Measurements from ENCODE around the gene MCUB.

Gene MCUB

GRCh38 chr4:109648997-109649575 is 89.0 kb downstream of the MCUB start:
- no peaks in the 10 kb centered on the region for H3K27me3 ChIP-seq (ENCODE audit: insufficient read depth, insufficient read length)
- no peaks in the 10 kb centered on the region for H3K9me3 ChIP-seq (ENCODE audit: insufficient read depth, low read length)
- H3K4me3 ChIP-seq (ENCODE audit: insufficient read length, low read depth): no peak overlapping the region
- TF ChIP-seq ZNF274 (IDR thresholded peaks at IDR 0.05; ENCODE audit: low read depth, low read length) (no peak), YY1 (IDR thresholded peaks at IDR 0.05; ENCODE audit: insufficient read depth, insufficient read length) (no peak), SUZ12 (IDR thresholded peaks at IDR 0.05; ENCODE audit: extremely low read depth, insufficient read depth, insufficient read length) (no peak)
- H3K9ac ChIP-seq (ENCODE audit: insufficient read length, low read depth): no peak overlapping the region
- H3K4me1 ChIP-seq (ENCODE audit: insufficient read depth, insufficient read length): no peaks in the 10 kb centered on the region
- DNase-seq (ENCODE audit: low read depth, low spot score): no peak
- no peaks in the 10 kb centered on the region for H3K36me3 ChIP-seq (ENCODE audit: insufficient read depth, insufficient read length, low read length)

- no peaks in the 10 kb centered on the region for H3K36me3 ChIP-seq (ENCODE audit: insufficient read depth, insufficient read length, low read length)
- H3K4me1 ChIP-seq (ENCODE audit: insufficient read depth, insufficient read length): no peaks in the 10 kb centered on the region
- TF ChIP-seq SUZ12 (IDR thresholded peaks at IDR 0.05; ENCODE audit: extremely low read depth, insufficient read depth, insufficient read length): no peak
- no peak for TF ChIP-seq YY1 (IDR thresholded peaks at IDR 0.05; ENCODE audit: insufficient read depth, insufficient read length)
- no peak for TF ChIP-seq ZNF274 (IDR thresholded peaks at IDR 0.05; ENCODE audit: low read depth, low read length)
- no peaks in the 10 kb centered on the region for H3K27me3 ChIP-seq (ENCODE audit: insufficient read depth, insufficient read length)
- H3K4me3 ChIP-seq (ENCODE audit: insufficient read length, low read depth): no peak overlapping the region
- DNase-seq (ENCODE audit: low read depth, low spot score): no peak
- no peak overlapping the region for H3K9ac ChIP-seq (ENCODE audit: insufficient read length, low read depth)
- no peaks in the 10 kb centered on the region for H3K9me3 ChIP-seq (ENCODE audit: insufficient read depth, low read length)
These were observed 89.8 kb downstream of the MCUB start for GRCh38 chr4:109649872-109650271.

- Histone ChIP-seq H3K9ac (ENCODE audit: insufficient read length, low read depth) (no peak overlapping the region), H3K27me3 (ENCODE audit: insufficient read depth, insufficient read length) (no peaks in the 10 kb centered on the region), H3K4me1 (ENCODE audit: insufficient read depth, insufficient read length) (no peaks in the 10 kb centered on the region), H3K4me3 (ENCODE audit: insufficient read length, low read depth) (no peak overlapping the region), H3K9me3 (ENCODE audit: insufficient read depth, low read length) (no peaks in the 10 kb centered on the region), H3K36me3 (ENCODE audit: insufficient read depth, insufficient read length, low read length) (no peaks in the 10 kb centered on the region)
- TF ChIP-seq YY1 (IDR thresholded peaks at IDR 0.05; ENCODE audit: insufficient read depth, insufficient read length): no peak
- no peak for TF ChIP-seq ZNF274 (IDR thresholded peaks at IDR 0.05; ENCODE audit: low read depth, low read length)
- no peak for TF ChIP-seq SUZ12 (IDR thresholded peaks at IDR 0.05; ENCODE audit: extremely low read depth, insufficient read depth, insufficient read length)
- DNase-seq (ENCODE audit: low read depth, low spot score): no peak
These were observed 95.3 kb downstream of the MCUB start for GRCh38 chr4:109655396-109655795.

- Histone ChIP-seq H3K9me3 (ENCODE audit: insufficient read depth, low read length) (no peaks in the 10 kb centered on the region), H3K4me1 (ENCODE audit: insufficient read depth, insufficient read length) (no peaks in the 10 kb centered on the region), H3K27me3 (ENCODE audit: insufficient read depth, insufficient read length) (no peaks in the 10 kb centered on the region), H3K4me3 (ENCODE audit: insufficient read length, low read depth) (no peak overlapping the region), H3K36me3 (ENCODE audit: insufficient read depth, insufficient read length, low read length) (no peaks in the 10 kb centered on the region), H3K9ac (ENCODE audit: insufficient read length, low read depth) (no peak overlapping the region)
- no peak for DNase-seq (ENCODE audit: low read depth, low spot score)
- TF ChIP-seq YY1 (IDR thresholded peaks at IDR 0.05; ENCODE audit: insufficient read depth, insufficient read length): no peak
- no peak for TF ChIP-seq SUZ12 (IDR thresholded peaks at IDR 0.05; ENCODE audit: extremely low read depth, insufficient read depth, insufficient read length)
- no peak for TF ChIP-seq ZNF274 (IDR thresholded peaks at IDR 0.05; ENCODE audit: low read depth, low read length)
These were observed 97.9 kb downstream of the MCUB start for GRCh38 chr4:109657854-109658418.

GRCh38 chr4:109658871-109659410 is 98.9 kb downstream of the MCUB start:
- Histone ChIP-seq H3K9ac (ENCODE audit: insufficient read length, low read depth) (no peak overlapping the region), H3K4me3 (ENCODE audit: insufficient read length, low read depth) (no peak overlapping the region), H3K9me3 (ENCODE audit: insufficient read depth, low read length) (no peaks in the 10 kb centered on the region), H3K27me3 (ENCODE audit: insufficient read depth, insufficient read length) (no peaks in the 10 kb centered on the region), H3K4me1 (ENCODE audit: insufficient read depth, insufficient read length) (no peaks in the 10 kb centered on the region), H3K36me3 (ENCODE audit: insufficient read depth, insufficient read length, low read length) (no peaks in the 10 kb centered on the region)
- no peak for TF ChIP-seq ZNF274 (IDR thresholded peaks at IDR 0.05; ENCODE audit: low read depth, low read length)
- no peak for DNase-seq (ENCODE audit: low read depth, low spot score)

DNA sequence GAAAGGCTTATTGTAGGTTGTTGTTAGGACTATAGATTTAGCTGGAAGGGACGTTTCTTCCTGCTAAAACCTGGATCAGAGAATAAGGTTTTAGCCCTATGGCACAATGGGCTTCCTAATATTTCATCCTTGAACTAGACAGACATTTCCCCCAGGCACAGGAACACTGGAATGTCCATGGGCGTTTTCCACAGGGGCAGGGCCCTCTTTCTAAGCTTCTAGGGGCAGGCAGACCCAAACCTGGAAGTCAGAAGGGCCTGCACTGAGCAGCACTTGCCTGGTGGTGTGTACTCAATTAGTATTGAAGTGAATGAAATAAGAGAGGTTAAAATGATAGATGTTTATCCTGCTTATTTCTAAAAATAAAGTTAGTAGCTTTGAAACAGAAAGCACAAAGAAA is 102.1 kb downstream of the MCUB start:
- Histone ChIP-seq H3K4me1 (ENCODE audit: insufficient read depth, insufficient read length) (no peaks in the 10 kb centered on the region), H3K9me3 (ENCODE audit: insufficient read depth, low read length) (no peaks in the 10 kb centered on the region), H3K9ac (ENCODE audit: insufficient read length, low read depth) (no peak overlapping the region), H3K36me3 (ENCODE audit: insufficient read depth, insufficient read length, low read length) (no peaks in the 10 kb centered on the region), H3K27me3 (ENCODE audit: insufficient read depth, insufficient read length) (no peaks in the 10 kb centered on the region), H3K4me3 (ENCODE audit: insufficient read length, low read depth) (no peak overlapping the region)
- no peak for DNase-seq (ENCODE audit: low read depth, low spot score)
- no peak for TF ChIP-seq SUZ12 (IDR thresholded peaks at IDR 0.05; ENCODE audit: extremely low read depth, insufficient read depth, insufficient read length)
- TF ChIP-seq YY1 (IDR thresholded peaks at IDR 0.05; ENCODE audit: insufficient read depth, insufficient read length): no peak
- TF ChIP-seq ZNF274 (IDR thresholded peaks at IDR 0.05; ENCODE audit: low read depth, low read length): no peak

DNA sequence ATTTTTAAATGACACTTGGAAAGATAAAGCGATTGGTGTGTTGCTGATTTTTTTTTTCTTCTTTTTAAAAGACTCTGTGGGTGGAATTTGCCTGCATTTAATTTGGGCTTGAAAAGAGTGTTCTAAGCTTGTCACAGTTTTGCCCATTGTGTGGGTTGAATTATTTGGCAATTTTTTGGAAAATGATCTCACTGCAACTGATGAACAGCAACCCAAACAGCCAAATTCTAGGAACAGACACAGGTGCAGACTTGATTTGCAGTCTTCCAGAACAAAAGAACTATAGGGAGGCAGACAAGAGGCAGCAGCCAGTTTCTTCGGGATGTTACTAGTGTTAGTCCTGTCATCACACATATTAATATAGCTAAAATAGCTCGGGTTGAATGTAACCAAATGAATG is 102.7 kb downstream of the MCUB start:
- no peak overlapping the region for H3K9ac ChIP-seq (ENCODE audit: insufficient read length, low read depth)
- no peaks in the 10 kb centered on the region for H3K36me3 ChIP-seq (ENCODE audit: insufficient read depth, insufficient read length, low read length)
- no peak for DNase-seq (ENCODE audit: low read depth, low spot score)
- H3K4me3 ChIP-seq (ENCODE audit: insufficient read length, low read depth): no peak overlapping the region
- no peaks in the 10 kb centered on the region for H3K27me3 ChIP-seq (ENCODE audit: insufficient read depth, insufficient read length)
- no peaks in the 10 kb centered on the region for H3K9me3 ChIP-seq (ENCODE audit: insufficient read depth, low read length)
- TF ChIP-seq YY1 (IDR thresholded peaks at IDR 0.05; ENCODE audit: insufficient read depth, insufficient read length) (no peak), ZNF274 (IDR thresholded peaks at IDR 0.05; ENCODE audit: low read depth, low read length) (no peak), SUZ12 (IDR thresholded peaks at IDR 0.05; ENCODE audit: extremely low read depth, insufficient read depth, insufficient read length) (no peak)
- H3K4me1 ChIP-seq (ENCODE audit: insufficient read depth, insufficient read length): no peaks in the 10 kb centered on the region
